IPS-11a (cell line): ENCODE results near the gene GTF2IRD1.
A peak's percentile ranks its signal among the peaks of the same experiment; 100 is the strongest.
"Not testable (repeated sequence)": the region's sequence is repeated elsewhere in the genome, so short reads cannot be mapped to it uniquely, and the experiment has no call there.

Experiments used
- H3K4me3 ChIP-seq: one replicate; pipeline ENCODE4 v1.5.1; 2013; ENCODE audit warnings: low read depth, low read length, control low read depth

Gene GTF2IRD1

GRCh38 chr7:74430409-74430808 is 23.3 kb upstream of the GTF2IRD1 start:
- not testable (repeated sequence) for H3K4me3 ChIP-seq

- no peak overlapping the region for H3K4me3 ChIP-seq
These were observed 22.7 kb upstream of the GTF2IRD1 start for GRCh38 chr7:74430961-74431466.

GRCh38 chr7:74437291-74437571 is 16.5 kb upstream of the GTF2IRD1 start:
- H3K4me3 ChIP-seq = not testable (repeated sequence)

GRCh38 chr7:74438327-74438726 is 15.4 kb upstream of the GTF2IRD1 start:
- H3K4me3 ChIP-seq = no peak overlapping the region

- no peak overlapping the region for H3K4me3 ChIP-seq
These were observed 14.2 kb upstream of the GTF2IRD1 start for GRCh38 chr7:74439541-74439940.

GRCh38 chr7:74440143-74440542 is 13.6 kb upstream of the GTF2IRD1 start:
- not testable (repeated sequence) for H3K4me3 ChIP-seq

GRCh38 chr7:74441801-74442200 is 11.9 kb upstream of the GTF2IRD1 start:
- no peak overlapping the region for H3K4me3 ChIP-seq

- no peak overlapping the region for H3K4me3 ChIP-seq
These were observed 10.0 kb upstream of the GTF2IRD1 start for GRCh38 chr7:74443543-74444247.

GRCh38 chr7:74449144-74449543 is 4.6 kb upstream of the GTF2IRD1 start:
- H3K4me3 ChIP-seq = no peak overlapping the region

GRCh38 chr7:74449809-74450397 is 3.8 kb upstream of the GTF2IRD1 start:
- H3K4me3 ChIP-seq = no peak overlapping the region

GRCh38 chr7:74452748-74453321 is 871 bp upstream of the GTF2IRD1 start:
- H3K4me3 ChIP-seq = no peak overlapping the region

- peak overlapping the region; percentile 45 for H3K4me3 ChIP-seq
These were observed 567 bp downstream of the GTF2IRD1 start for GRCh38 chr7:74454021-74454924.

GRCh38 chr7:74454925-74455288 is 1.2 kb downstream of the GTF2IRD1 start:
- peak overlapping the region; percentile 35 for H3K4me3 ChIP-seq

GRCh38 chr7:74455291-74455804 is 1.6 kb downstream of the GTF2IRD1 start:
- H3K4me3 ChIP-seq = no peak overlapping the region

- no peak overlapping the region for H3K4me3 ChIP-seq
These were observed 2.2 kb downstream of the GTF2IRD1 start for GRCh38 chr7:74455928-74456327.

GRCh38 chr7:74457007-74457406 is 3.3 kb downstream of the GTF2IRD1 start:
- no peak overlapping the region for H3K4me3 ChIP-seq

GRCh38 chr7:74461970-74462706 is 8.4 kb downstream of the GTF2IRD1 start:
- no peak overlapping the region for H3K4me3 ChIP-seq

- no peak overlapping the region for H3K4me3 ChIP-seq
These were observed 9.0 kb downstream of the GTF2IRD1 start for GRCh38 chr7:74462707-74463100.

- no peak overlapping the region for H3K4me3 ChIP-seq
These were observed 11.5 kb downstream of the GTF2IRD1 start for GRCh38 chr7:74464931-74465886.
